HG03342 (cell line): ENCODE measurements around the gene GOLGA6L4.
"Not testable (repeated sequence)": the region's sequence is repeated elsewhere in the genome, so short reads cannot be mapped to it uniquely, and the experiment has no call there.

Experiments used
- ATAC-seq: cut with Tn5 transposase; IDR thresholded peaks from one replicate; pipeline ENCODE4 v1.9.1; 2021; ENCODE audit warnings: mild to moderate bottlenecking, moderate library complexity; ENCODE audit not compliant: unreplicated experiment

Gene GOLGA6L4, protein sequence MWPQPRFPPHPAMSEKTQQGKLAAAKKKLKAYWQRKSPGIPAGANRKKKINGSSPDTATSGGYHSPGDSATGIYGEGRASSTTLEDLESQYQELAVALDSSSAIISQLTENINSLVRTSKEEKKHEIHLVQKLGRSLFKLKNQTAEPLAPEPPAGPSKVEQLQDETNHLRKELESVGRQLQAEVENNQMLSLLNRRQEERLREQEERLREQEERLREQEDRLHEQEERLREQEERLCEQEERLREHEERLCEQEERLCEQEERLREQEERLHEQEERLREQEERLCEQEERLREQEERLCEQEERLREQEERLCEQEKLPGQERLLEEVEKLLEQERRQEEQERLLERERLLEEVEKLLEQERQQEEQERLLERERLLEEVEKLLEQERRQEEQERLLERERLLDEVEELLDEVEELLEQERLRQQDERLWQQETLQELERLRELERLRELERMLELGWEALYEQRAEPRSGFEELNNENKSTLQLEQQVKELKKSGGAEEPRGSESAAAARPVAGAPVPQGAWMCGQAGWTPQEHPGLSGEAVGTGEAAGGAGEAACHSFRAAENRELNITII

DNA sequence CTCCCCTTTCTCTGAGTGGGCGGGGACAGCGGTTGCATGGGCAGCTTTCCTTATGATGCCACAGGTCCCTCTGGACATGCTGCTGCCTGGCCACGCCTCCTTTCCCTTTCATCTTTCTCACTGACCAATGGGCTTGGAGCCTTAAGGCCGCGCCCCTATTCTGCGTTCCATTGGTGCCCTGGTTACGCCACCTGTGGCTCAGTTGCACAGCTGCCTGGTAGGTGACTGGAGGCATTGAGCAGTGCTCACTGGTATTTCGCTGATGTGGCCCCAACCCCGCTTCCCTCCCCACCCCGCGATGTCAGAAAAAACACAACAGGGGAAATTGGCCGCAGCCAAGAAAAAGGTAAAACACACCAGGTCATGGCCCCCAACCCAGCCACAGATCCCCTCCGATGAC, at the start of gene GOLGA6L4:
TSS of gene GOLGA6L4 (plus strand) at position 201 of the 400 bp plus-strand sequence. CDS start at position 263, 62 bp downstream.
- not testable (repeated sequence) for ATAC-seq

DNA sequence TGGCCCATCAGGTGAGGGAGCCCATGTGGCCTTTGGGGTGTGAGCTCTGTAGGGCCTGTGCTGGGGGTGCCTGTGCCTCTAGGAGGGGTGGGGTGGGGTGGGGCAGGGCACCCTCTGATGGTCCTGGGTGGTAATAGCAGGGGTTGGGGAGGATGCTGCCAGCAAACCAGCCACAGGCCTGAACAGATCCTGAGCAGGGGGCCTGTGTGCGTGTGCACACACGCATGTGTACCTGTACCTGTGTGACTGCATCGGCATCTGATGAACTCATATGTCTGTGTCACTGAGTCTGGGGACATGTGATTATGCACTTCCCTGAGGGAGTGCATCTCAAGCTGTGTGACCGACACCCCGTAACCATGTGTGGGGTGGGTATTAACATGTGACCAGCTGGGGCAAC, 42.6 kb upstream of the GOLGA6L4 start:
- ATAC-seq, result not testable (repeated sequence)

GRCh38 chr15:84195603-84196002, 40.0 kb upstream of the GOLGA6L4 start:
- ATAC-seq, result peak; percentile 84

GRCh38 chr15:84196530-84197188, 38.9 kb upstream of the GOLGA6L4 start:
- not testable (repeated sequence) for ATAC-seq

- not testable (repeated sequence) for ATAC-seq
Measured at GRCh38 chr15:84199865-84200264, 35.7 kb upstream of the GOLGA6L4 start.

- not testable (repeated sequence) for ATAC-seq
Measured at GRCh38 chr15:84246441-84246840, 10.9 kb downstream of the GOLGA6L4 start.
